GM13977 (cell line): ENCODE measurements around the gene TTLL3.

Experiments
- DNase-seq: peaks from one replicate; pipeline ENCODE4 v3.0.0; 2012; ENCODE audit warnings: low spot score
- CTCF ChIP-seq: IDR thresholded peaks from 2 replicates; pipeline ENCODE4 v1.5.1; 2012; ENCODE audit warnings: mild to moderate bottlenecking, control low read depth; ENCODE audit not compliant: insufficient read depth; ENCODE audit errors: extremely low read depth, missing control alignments
- in situ Hi-C: fragments of 300-500 bp; cut with MboI; formaldehyde crosslinking; loops from one replicate; pipeline ENCODE4 v1.12.0; 2022; ENCODE audit warnings: low sequenced_read_pairs, low pct_unique_long_range_greater_than_20kb, mixed read lengths, inconsistent platforms; ENCODE audit not compliant: unreplicated experiment

Gene TTLL3

GRCh38 chr3:9793161-9793781, 16.8 kb upstream of the TTLL3 start:
- in situ Hi-C loops, result no loop called here
- TF ChIP-seq CTCF, result no peak
- no peak for DNase-seq

DNA sequence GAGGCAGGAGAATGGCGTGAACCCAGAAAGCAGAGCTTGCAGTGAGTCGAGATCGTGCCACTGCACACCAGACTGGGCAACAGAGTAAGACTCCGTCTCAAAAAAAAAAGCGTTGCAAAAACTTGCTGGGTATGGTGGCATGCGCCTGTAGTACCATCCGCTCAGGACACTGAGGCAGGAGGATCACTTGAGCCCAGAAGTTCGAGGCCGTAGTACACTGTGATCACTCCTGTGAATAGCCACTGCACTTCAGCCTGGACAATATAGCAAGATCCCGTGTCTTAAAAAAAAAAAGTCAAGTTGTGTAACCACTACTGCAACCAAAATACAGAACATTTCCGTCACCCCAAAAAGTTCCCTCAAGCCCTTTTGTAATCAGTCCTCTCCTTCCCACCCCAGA, 15.7 kb upstream of the TTLL3 start:
- TF ChIP-seq CTCF, result no peak
- in situ Hi-C loops, result no loop called here
- no peak for DNase-seq

GRCh38 chr3:9795207-9795606, 14.9 kb upstream of the TTLL3 start:
- in situ Hi-C loops, result no loop called here
- no peak for TF ChIP-seq CTCF

DNA sequence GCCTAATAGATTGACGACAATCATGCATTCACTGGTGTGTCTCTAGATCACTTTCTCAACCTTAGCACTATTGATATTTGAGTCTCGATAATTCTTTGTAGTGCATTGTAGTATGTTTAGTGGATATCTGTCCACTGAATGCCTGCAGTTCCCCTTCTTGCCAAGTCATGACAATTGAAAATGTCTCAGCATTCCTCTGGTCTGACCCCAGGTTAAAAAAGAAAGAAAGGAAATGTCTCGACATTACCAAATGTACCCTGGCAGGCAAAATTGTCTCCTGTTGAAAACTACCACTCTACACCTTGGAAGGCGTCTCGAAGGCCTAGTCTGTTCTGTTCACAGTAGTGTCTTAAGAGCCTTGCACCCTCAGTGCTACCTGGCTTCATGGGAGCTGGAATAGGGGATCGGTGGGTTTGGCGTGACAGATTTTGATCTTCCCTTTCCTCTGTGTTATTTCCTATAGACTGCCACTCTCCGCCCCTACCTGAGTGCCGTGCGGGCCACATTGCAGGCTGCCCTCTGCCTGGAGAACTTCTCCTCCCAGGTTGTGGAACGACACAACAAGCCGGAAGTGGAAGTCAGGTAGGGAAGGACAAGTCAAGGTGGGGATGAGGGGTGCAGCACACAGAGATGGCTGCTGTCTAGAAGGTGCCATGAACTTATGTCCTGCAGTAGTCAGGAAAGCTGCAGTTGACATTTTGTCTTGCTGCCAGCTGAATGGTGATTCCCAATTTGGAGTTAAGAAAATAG, 12.7 kb upstream of the TTLL3 start:
- no peak for DNase-seq
- TF ChIP-seq CTCF, result no peak
- in situ Hi-C loops, result no loop called here

More at GRCh38 chr3:9795207-9795606, 14.9 kb upstream of the TTLL3 start:
- no peak for DNase-seq

DNA sequence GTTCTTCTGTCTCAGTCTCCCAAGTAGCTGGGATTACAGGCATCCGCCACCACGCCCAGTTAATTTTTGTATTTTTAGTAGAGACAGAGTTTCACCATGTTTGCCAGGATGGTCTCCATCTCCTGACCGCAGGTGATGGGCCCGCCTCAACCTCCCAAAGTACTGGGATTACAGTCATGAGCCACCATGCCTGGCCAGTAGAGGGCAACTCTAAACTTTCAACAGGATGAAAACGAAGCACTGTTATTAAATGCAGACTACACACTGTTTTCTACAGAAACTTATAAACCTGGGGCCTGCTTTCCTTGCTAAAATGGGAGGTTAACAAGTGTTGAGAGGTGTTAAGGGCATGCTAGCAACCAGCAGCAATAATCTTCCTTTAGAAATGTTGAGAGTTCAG, 9.5 kb upstream of the TTLL3 start:
- peak; percentile 4 for TF ChIP-seq CTCF
- in situ Hi-C loops, result no loop called here
- DNase-seq, result no peak

- no peak for DNase-seq
- TF ChIP-seq CTCF, result no peak
- in situ Hi-C loops, result no loop called here
These were observed 6.6 kb upstream of the TTLL3 start for GRCh38 chr3:9803494-9803893.
